ENCODE measurements around the gene NGDN. TPM values are rescaled to one million over a fixed set of nuclear protein-coding genes. Genes with fewer than 3 reads are reported as not detected.

NGDN gene
- total and polyA plus RNA-seq, 4 donors, result 18.2 to 26.9 (median 22.9) TPM

- H3K4me1 ChIP-seq (ENCODE audit: control insufficient read depth in 4 of 4, insufficient read depth in 4 of 4, low read length in 3 of 4), result no peaks in the 10 kb centered on the region
- no peak overlapping the region for H3K27ac ChIP-seq (ENCODE audit: low read depth in 1 of 2, low read length in 2 of 2)
- H3K4me3 ChIP-seq (ENCODE audit: low read depth in 1 of 3, low read length in 3 of 3), result no peak overlapping the region
- no peaks in the 10 kb centered on the region for H3K27me3 ChIP-seq (ENCODE audit: control insufficient read depth in 4 of 4, insufficient read depth in 4 of 4, low read length in 3 of 4)
- no peak overlapping the region for H3K9ac ChIP-seq (ENCODE audit: low read depth in 1 of 2, low read length in 2 of 2)
- no peaks in the 10 kb centered on the region for H3K9me3 ChIP-seq (ENCODE audit: control insufficient read depth in 4 of 4, low read length in 3 of 4)
- WGBS, result 93% methylated on average over 7 of the region's 7 CpGs
- TF ChIP-seq, protein P1, sequence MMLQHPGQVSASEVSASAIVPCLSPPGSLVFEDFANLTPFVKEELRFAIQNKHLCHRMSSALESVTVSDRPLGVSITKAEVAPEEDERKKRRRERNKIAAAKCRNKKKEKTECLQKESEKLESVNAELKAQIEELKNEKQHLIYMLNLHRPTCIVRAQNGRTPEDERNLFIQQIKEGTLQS (IDR thresholded peaks at IDR 0.05), result no peak
- no peak for TF ChIP-seq HNF4A (conservative IDR thresholded peaks at IDR 0.05)
- TF ChIP-seq JUND (IDR thresholded peaks at IDR 0.05), result no peak
- no peak for TF ChIP-seq TAF1 (conservative IDR thresholded peaks at IDR 0.05)
- TF ChIP-seq NR2F2 (IDR thresholded peaks at IDR 0.05), result no peak
- TF ChIP-seq MAX (IDR thresholded peaks at IDR 0.05), result no peak
- TF ChIP-seq GABPA (IDR thresholded peaks at IDR 0.05 in 1 of 2, conservative IDR thresholded peaks at IDR 0.05 in 1 of 2), result no peak
- TF ChIP-seq YY1 (IDR thresholded peaks at IDR 0.05), result no peak
- TF ChIP-seq EGR1 (IDR thresholded peaks at IDR 0.05; ENCODE audit: low read depth in 2 of 2), result no peak
- TF ChIP-seq ZBTB33 (IDR thresholded peaks at IDR 0.05), result no peak
- TF ChIP-seq HNF4G (IDR thresholded peaks at IDR 0.05), result no peak
- no peak for TF ChIP-seq RAD21 (IDR thresholded peaks at IDR 0.05)
- no peak for TF ChIP-seq RXRA (IDR thresholded peaks at IDR 0.05)
- TF ChIP-seq SP1 (IDR thresholded peaks at IDR 0.05), result no peak
- no peak for TF ChIP-seq FOXA2 (IDR thresholded peaks at IDR 0.05)
- TF ChIP-seq, protein P2, sequence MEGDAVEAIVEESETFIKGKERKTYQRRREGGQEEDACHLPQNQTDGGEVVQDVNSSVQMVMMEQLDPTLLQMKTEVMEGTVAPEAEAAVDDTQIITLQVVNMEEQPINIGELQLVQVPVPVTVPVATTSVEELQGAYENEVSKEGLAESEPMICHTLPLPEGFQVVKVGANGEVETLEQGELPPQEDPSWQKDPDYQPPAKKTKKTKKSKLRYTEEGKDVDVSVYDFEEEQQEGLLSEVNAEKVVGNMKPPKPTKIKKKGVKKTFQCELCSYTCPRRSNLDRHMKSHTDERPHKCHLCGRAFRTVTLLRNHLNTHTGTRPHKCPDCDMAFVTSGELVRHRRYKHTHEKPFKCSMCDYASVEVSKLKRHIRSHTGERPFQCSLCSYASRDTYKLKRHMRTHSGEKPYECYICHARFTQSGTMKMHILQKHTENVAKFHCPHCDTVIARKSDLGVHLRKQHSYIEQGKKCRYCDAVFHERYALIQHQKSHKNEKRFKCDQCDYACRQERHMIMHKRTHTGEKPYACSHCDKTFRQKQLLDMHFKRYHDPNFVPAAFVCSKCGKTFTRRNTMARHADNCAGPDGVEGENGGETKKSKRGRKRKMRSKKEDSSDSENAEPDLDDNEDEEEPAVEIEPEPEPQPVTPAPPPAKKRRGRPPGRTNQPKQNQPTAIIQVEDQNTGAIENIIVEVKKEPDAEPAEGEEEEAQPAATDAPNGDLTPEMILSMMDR (IDR thresholded peaks at IDR 0.05; ENCODE audit: low read depth, low read length, missing input control), result no peak
- TF ChIP-seq, protein P3, sequence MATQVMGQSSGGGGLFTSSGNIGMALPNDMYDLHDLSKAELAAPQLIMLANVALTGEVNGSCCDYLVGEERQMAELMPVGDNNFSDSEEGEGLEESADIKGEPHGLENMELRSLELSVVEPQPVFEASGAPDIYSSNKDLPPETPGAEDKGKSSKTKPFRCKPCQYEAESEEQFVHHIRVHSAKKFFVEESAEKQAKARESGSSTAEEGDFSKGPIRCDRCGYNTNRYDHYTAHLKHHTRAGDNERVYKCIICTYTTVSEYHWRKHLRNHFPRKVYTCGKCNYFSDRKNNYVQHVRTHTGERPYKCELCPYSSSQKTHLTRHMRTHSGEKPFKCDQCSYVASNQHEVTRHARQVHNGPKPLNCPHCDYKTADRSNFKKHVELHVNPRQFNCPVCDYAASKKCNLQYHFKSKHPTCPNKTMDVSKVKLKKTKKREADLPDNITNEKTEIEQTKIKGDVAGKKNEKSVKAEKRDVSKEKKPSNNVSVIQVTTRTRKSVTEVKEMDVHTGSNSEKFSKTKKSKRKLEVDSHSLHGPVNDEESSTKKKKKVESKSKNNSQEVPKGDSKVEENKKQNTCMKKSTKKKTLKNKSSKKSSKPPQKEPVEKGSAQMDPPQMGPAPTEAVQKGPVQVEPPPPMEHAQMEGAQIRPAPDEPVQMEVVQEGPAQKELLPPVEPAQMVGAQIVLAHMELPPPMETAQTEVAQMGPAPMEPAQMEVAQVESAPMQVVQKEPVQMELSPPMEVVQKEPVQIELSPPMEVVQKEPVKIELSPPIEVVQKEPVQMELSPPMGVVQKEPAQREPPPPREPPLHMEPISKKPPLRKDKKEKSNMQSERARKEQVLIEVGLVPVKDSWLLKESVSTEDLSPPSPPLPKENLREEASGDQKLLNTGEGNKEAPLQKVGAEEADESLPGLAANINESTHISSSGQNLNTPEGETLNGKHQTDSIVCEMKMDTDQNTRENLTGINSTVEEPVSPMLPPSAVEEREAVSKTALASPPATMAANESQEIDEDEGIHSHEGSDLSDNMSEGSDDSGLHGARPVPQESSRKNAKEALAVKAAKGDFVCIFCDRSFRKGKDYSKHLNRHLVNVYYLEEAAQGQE (IDR thresholded peaks at IDR 0.05), result no peak
- no peak for DNase-seq (ENCODE audit: low spot score)
- peaks cover 0 to 10% (median 4%) of the 10 kb centered on the region in 4 donors for H3K36me3 ChIP-seq (ENCODE audit: control insufficient read depth in 4 of 4, insufficient read depth in 3 of 4, low read depth in 1 of 4, low read length in 3 of 4)
These were observed 17.7 kb downstream of the NGDN start for GRCh38 chr14:23487216-23487615.

Data from liver (tissue), 9 donors.